Smooth muscle cell of trachea (primary cell): ENCODE data around the gene OR52A1. TPM values are rescaled to one million over a fixed set of nuclear protein-coding genes. Genes with fewer than 3 reads are reported as not detected.

Experiments
- total RNA-seq: library from RNA; depleted of rRNA; stranded (reverse); fragments of >200 nt; gene quantifications from 2 replicates; pipeline ENCODE4 v1.2.1, GENCODE V29; 2014

Gene OR52A1
- total RNA-seq = not detected in 2 replicates

DNA sequence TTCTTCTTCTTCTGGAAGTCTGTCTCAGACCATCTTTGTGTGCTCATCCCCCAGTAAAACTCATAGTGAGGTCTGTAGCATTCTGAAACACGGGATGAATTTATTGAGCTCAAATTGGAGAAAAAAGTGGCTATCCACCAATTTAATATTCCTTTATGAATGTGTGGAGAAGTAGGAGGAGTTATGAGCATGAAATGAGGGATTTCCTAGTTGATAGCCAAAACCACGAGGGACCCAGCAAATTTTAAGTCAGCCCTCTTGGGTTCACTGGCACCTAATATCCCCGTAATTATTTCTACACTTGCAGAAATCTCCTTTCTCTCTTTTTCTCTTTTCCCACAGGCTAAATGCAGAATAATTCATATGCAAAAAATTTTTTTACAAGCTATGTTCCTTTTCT is at the start of gene OR52A1:
TSS of gene OR52A1 (minus strand) at position 101 of the 400 bp plus-strand sequence. CDS start 2,388 bp downstream, outside the sequence.

DNA sequence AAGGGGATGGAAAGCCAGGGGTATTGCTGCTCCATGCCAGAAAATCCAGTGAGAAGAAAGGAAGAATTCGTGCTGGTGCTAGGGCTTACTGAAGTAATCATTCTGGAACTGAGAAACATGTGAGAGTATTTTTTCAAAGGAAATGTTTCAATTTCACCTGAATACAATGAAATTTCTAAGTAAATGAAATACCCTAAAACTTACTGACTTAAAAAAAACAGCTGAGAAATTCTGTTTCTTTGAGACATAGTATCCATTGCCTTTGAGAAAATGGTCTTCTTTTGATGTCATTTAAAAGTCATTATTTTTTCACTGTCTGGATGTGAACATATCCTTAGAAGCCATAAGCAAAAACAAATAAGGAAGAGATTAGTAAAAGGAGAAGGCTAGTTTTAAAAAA is 46.0 kb upstream of the OR52A1 start, which contains the start of gene OR51V1:
TSS of gene OR51V1 (minus strand) at position 101 of the 400 bp plus-strand sequence. CDS start at position 101, 0 bp downstream.

DNA sequence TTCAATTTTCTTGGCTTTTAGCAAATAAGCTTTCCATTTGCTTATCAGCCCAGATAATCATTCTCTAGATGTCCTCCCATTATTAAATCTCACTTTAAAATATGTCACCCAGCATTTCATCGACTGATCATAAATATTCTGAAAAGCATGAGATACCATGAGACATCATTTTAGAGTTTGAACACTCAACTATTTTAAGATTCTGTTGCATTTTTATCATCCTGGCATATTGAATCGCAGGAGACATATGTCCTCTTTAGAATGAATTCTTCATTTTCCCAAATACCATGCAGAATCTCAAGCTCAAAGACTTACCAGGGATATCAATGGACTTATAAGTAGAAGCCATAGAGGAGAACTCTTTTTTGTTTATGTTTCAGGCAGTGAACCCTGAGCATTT is 16.6 kb downstream of the OR52A1 start, which contains the start of gene OR52A5:
TSS of gene OR52A5 (minus strand) at position 361 of the 400 bp plus-strand sequence. CDS start 5,714 bp downstream, outside the sequence.

Other genes starting within 250 kb of the OR52A1 start
- gene OR51G2, start 235.4 kb downstream of the OR52A1 start, total RNA-seq = not detected in 2 replicates
- gene OR51G1, start 230.4 kb downstream of the OR52A1 start, total RNA-seq = not detected in 2 replicates
- gene OR51A4, start 207.2 kb downstream of the OR52A1 start, total RNA-seq = not detected in 2 replicates
- not detected in 2 replicates for gene OR51A2, start 199.0 kb downstream of the OR52A1 start, total RNA-seq
- gene OR51L1, start 159.9 kb downstream of the OR52A1 start, total RNA-seq = not detected in 2 replicates
- not detected in 2 replicates for gene OR52J3, start 108.2 kb downstream of the OR52A1 start, total RNA-seq
- not detected in 2 replicates for gene OR52E2, start 95.1 kb downstream of the OR52A1 start, total RNA-seq
- gene OR52E1, start 85.2 kb downstream of the OR52A1 start, total RNA-seq = not detected in 2 replicates
- not detected in 2 replicates for gene OR52A5, start 16.4 kb downstream of the OR52A1 start, total RNA-seq
- gene OR51V1, start 45.9 kb upstream of the OR52A1 start, total RNA-seq = not detected in 2 replicates
- gene HBB, start 72.3 kb upstream of the OR52A1 start, total RNA-seq = not detected in 2 replicates
- gene HBD, start 79.7 kb upstream of the OR52A1 start, total RNA-seq = 0.83 and 1.0 TPM in 2 replicates
- not detected in 2 replicates for gene HBG1, start 95.1 kb upstream of the OR52A1 start, total RNA-seq
- gene HBG2, start 100.0 kb upstream of the OR52A1 start, total RNA-seq = not detected in 2 replicates
- gene HBE1, start 115.2 kb upstream of the OR52A1 start, total RNA-seq = 0.29 and 0.33 TPM in 2 replicates
- not detected in 2 replicates for gene OR51B4, start 147.2 kb upstream of the OR52A1 start, total RNA-seq
- not detected in 2 replicates for gene OR51B2, start 169.5 kb upstream of the OR52A1 start, total RNA-seq
- 0.29 TPM in 1 of 2 replicates, not detected in the other for gene OR51B5, start 188.8 kb upstream of the OR52A1 start, total RNA-seq
- not detected in 2 replicates for gene OR51B6, start 196.8 kb upstream of the OR52A1 start, total RNA-seq
- gene OR51M1, start 229.1 kb upstream of the OR52A1 start, total RNA-seq = not detected in 2 replicates